H9 (cell line): ENCODE results near the gene RTN4R. TPM values are rescaled to one million over a fixed set of nuclear protein-coding genes. Genes with fewer than 3 reads are reported as not detected.

Source experiments
- DNase-seq: peaks from one replicate; pipeline ENCODE4 v3.0.0-alpha.2; 2017
- H2AFZ ChIP-seq: one replicate; pipeline ENCODE4 v1.6.1; 2013; ENCODE audit warnings: mild to moderate bottlenecking, low read length, control low read depth, moderate library complexity
- H2AK5ac ChIP-seq: 2 replicates; pipeline ENCODE4 v1.6.1; 2013; ENCODE audit warnings: low read length, control low read depth, mixed read lengths; ENCODE audit not compliant: insufficient read length
- H2BK120ac ChIP-seq: one replicate; pipeline ENCODE4 v1.6.1; 2013; ENCODE audit warnings: low read depth, mild to moderate bottlenecking, low read length, control low read depth, inconsistent platforms; ENCODE audit not compliant: poor library complexity, severe bottlenecking
- H2BK12ac ChIP-seq: 2 replicates; pipeline ENCODE4 v1.6.1; 2013; ENCODE audit warnings: low read length, control low read depth, mixed read lengths, low read depth; ENCODE audit not compliant: insufficient read length
- H2BK15ac ChIP-seq: 2 replicates; pipeline ENCODE4 v1.6.1; 2013; ENCODE audit warnings: low read depth, low read length, control low read depth
- H2BK20ac ChIP-seq: one replicate; pipeline ENCODE4 v1.6.1; 2013; ENCODE audit warnings: low read depth, mild to moderate bottlenecking, low read length, control low read depth, inconsistent platforms; ENCODE audit not compliant: poor library complexity, severe bottlenecking
- H2BK5ac ChIP-seq: 2 replicates; pipeline ENCODE4 v1.6.1; 2013; ENCODE audit warnings: low read length, control low read depth, mixed read lengths; ENCODE audit not compliant: insufficient read length
- H3K14ac ChIP-seq: 2 replicates; pipeline ENCODE4 v1.6.1; 2013; ENCODE audit warnings: low read length, control low read depth; ENCODE audit not compliant: insufficient read depth
- H3K18ac ChIP-seq: 2 replicates; pipeline ENCODE4 v1.6.1; 2013; ENCODE audit warnings: low read depth, mild to moderate bottlenecking, mixed read lengths, low read length, control low read depth; ENCODE audit not compliant: insufficient read length
- H3K23ac ChIP-seq: 2 replicates; pipeline ENCODE4 v1.6.1; 2013; ENCODE audit warnings: low read length, control low read depth, mixed read lengths, low read depth; ENCODE audit not compliant: insufficient read length
- H3K23me2 ChIP-seq: 2 replicates; pipeline ENCODE4 v1.6.1; 2013; ENCODE audit warnings: low read depth, mild to moderate bottlenecking, mixed read lengths, low read length, control low read depth; ENCODE audit not compliant: insufficient read length, poor library complexity, severe bottlenecking
- H3K27ac ChIP-seq: 2 replicates; pipeline ENCODE4 v1.5.1; 2013; ENCODE audit warnings: low read length, control low read depth, mixed read lengths, low read depth; ENCODE audit not compliant: insufficient read length
- H3K27me3 ChIP-seq: 2 replicates; pipeline ENCODE4 v1.6.1; 2013; ENCODE audit warnings: low read length, control low read depth, inconsistent platforms; ENCODE audit not compliant: insufficient read depth
- H3K4ac ChIP-seq: 2 replicates; pipeline ENCODE4 v1.6.1; 2013; ENCODE audit warnings: low read depth, mild to moderate bottlenecking, control low read depth, inconsistent platforms, low read length, moderate library complexity
- H3K4me1 ChIP-seq: 2 replicates; pipeline ENCODE4 v1.6.1; 2013; ENCODE audit warnings: low read length, control low read depth, inconsistent platforms; ENCODE audit not compliant: insufficient read depth
- H3K4me2 ChIP-seq: 2 replicates; pipeline ENCODE4 v1.6.1; 2013; ENCODE audit warnings: low read length, control low read depth, mixed read lengths; ENCODE audit not compliant: insufficient read length, insufficient read depth
- H3K56ac ChIP-seq: 2 replicates; pipeline ENCODE4 v1.6.1; 2013; ENCODE audit warnings: low read depth, mild to moderate bottlenecking, mixed read lengths, low read length, control low read depth; ENCODE audit not compliant: insufficient read length
- H3K79me1 ChIP-seq: 2 replicates; pipeline ENCODE4 v1.6.1; 2013; ENCODE audit warnings: low read depth, mild to moderate bottlenecking, moderate library complexity, low read length, control low read depth, inconsistent platforms; ENCODE audit not compliant: insufficient read depth, poor library complexity, severe bottlenecking
- H3K79me2 ChIP-seq: 2 replicates; pipeline ENCODE4 v1.6.1; 2013; ENCODE audit warnings: low read length, control low read depth, inconsistent platforms; ENCODE audit not compliant: insufficient read depth
- H3K9ac ChIP-seq: 2 replicates; pipeline ENCODE4 v1.6.1; 2013; ENCODE audit warnings: low read length, control low read depth, mixed read lengths; ENCODE audit not compliant: insufficient read length; ENCODE audit errors: extremely low read depth
- H3K9me3 ChIP-seq: one replicate; pipeline ENCODE4 v1.6.1; 2013; ENCODE audit warnings: low read depth, low read length, inconsistent platforms; ENCODE audit not compliant: control insufficient read depth
- H3T11ph ChIP-seq: one replicate; pipeline ENCODE4 v1.6.1; 2013; ENCODE audit warnings: mild to moderate bottlenecking, low read length, control low read depth, inconsistent platforms
- H4K20me1 ChIP-seq: one replicate; pipeline ENCODE4 v1.6.1; 2013; ENCODE audit not compliant: control insufficient read depth, insufficient read length, insufficient read depth
- H4K5ac ChIP-seq: 2 replicates; pipeline ENCODE4 v1.6.1; 2013; ENCODE audit warnings: low read depth, mild to moderate bottlenecking, mixed read lengths, low read length, control low read depth; ENCODE audit not compliant: insufficient read length
- H4K8ac ChIP-seq: replicated peaks from 2 replicates; pipeline ENCODE4 v1.6.1; 2013; ENCODE audit warnings: low read length, control low read depth, mixed read lengths, low read depth; ENCODE audit not compliant: insufficient read length
- H4K91ac ChIP-seq: 2 replicates; pipeline ENCODE4 v1.6.1; 2013; ENCODE audit warnings: low read depth, mild to moderate bottlenecking, moderate library complexity, mixed read lengths, low read length, control low read depth; ENCODE audit not compliant: insufficient read length
- H3K27ac Mint-ChIP-seq, 3 experiments: 2 replicates in 2 of 3; 3 replicates in 1 of 3; pipeline ENCODE4 v1.8.0; 2020 to 2021; ENCODE audit warnings: mixed read lengths in 3 of 3, mild to moderate bottlenecking in 1 of 3, moderate library complexity in 1 of 3
- H3K27me3 Mint-ChIP-seq: 2 replicates; pipeline ENCODE4 v1.8.0; 2021; ENCODE audit warnings: low read depth, mild to moderate bottlenecking, moderate library complexity, mixed read lengths
- H3K36me3 Mint-ChIP-seq, 3 experiments: 2 replicates in 2 of 3; 3 replicates in 1 of 3; pipeline ENCODE4 v1.8.0; 2020 to 2021; ENCODE audit warnings: low read depth in 3 of 3, mixed read lengths in 3 of 3; ENCODE audit not compliant: insufficient read depth in 1 of 3
- H3K4me1 Mint-ChIP-seq, 2 experiments: 2 replicates each; pipeline ENCODE4 v1.8.0; 2020; ENCODE audit warnings: mixed read lengths in 2 of 2
- H3K4me3 Mint-ChIP-seq, 2 experiments: 2 replicates in 1 of 2; 3 replicates in 1 of 2; pipeline ENCODE4 v1.8.0; 2020 to 2021; ENCODE audit warnings: mild to moderate bottlenecking in 2 of 2, mixed read lengths in 2 of 2, moderate library complexity in 1 of 2
- H3K9me3 Mint-ChIP-seq, 2 experiments: 2 replicates in 1 of 2; 3 replicates in 1 of 2; pipeline ENCODE4 v1.8.0; 2020; ENCODE audit warnings: mild to moderate bottlenecking in 2 of 2, mixed read lengths in 2 of 2, moderate library complexity in 1 of 2
- CTCF ChIP-seq: fragments of 200-600 bp; sonication (generic); conservative IDR thresholded peaks from 3 replicates; pipeline ENCODE4 v1.8.0; 2021; ENCODE audit warnings: antibody characterized with exemption, mild to moderate bottlenecking
- WGBS: extraction: QIAGEN DNeasy Blood & Tissue Kit; methylation state at CpG from one replicate; pipeline ENCODE4 v1.1.7; 2013; ENCODE audit warnings: missing lambda C conversion rate, low lambda C conversion rate, mixed read lengths; ENCODE audit not compliant: insufficient read length; ENCODE audit errors: extremely low coverage; 5-methylcytosine and 5-hydroxymethylcytosine counted together
- total RNA-seq: library from RNA; stranded (reverse); gene quantifications from 2 replicates; pipeline ENCODE4 v1.2.1, GENCODE V29; 2021

Gene RTN4R
- total RNA-seq, 1 experiment from 2014 or later, result 19.0 TPM

- H2AFZ ChIP-seq, result no peak overlapping the region
- no peak overlapping the region for H4K8ac ChIP-seq
- no peak overlapping the region for H3K4me3 Mint-ChIP-seq
- peaks cover 4% of the 10 kb centered on the region; the same call in 1 of the 2 replicates for H3K4me1 ChIP-seq
- no peaks in the 10 kb centered on the region for H3K27me3 Mint-ChIP-seq
- H3T11ph ChIP-seq, result no peak overlapping the region
- no peak for DNase-seq
- no peak overlapping the region for H2BK15ac ChIP-seq
- H3K9me3 ChIP-seq, result no peaks in the 10 kb centered on the region
- peaks cover 25 to 30% of the 10 kb centered on the region in 2 experiments for H3K4me1 Mint-ChIP-seq
- no peaks in the 10 kb centered on the region for H3K79me1 ChIP-seq
- no peak overlapping the region for H3K4me2 ChIP-seq
- H3K9me3 Mint-ChIP-seq, result no peaks in the 10 kb centered on the region; a peak in 1 of 5 replicates
- peaks cover 2% of the 10 kb centered on the region for H4K20me1 ChIP-seq
- H3K56ac ChIP-seq, result no peak overlapping the region
- no peaks in the 10 kb centered on the region for H3K23me2 ChIP-seq
- H3K27ac ChIP-seq, result no peak overlapping the region
- H3K27me3 ChIP-seq, result no peaks in the 10 kb centered on the region
- H2BK120ac ChIP-seq, result no peak overlapping the region
- H2BK20ac ChIP-seq, result no peak overlapping the region
- no CpG with 5 or more reads among the region's 12 CpGs for WGBS
- no peak overlapping the region for H4K5ac ChIP-seq
- H3K23ac ChIP-seq, result no peak overlapping the region
- no peak overlapping the region for H3K14ac ChIP-seq
- no peak overlapping the region for H3K18ac ChIP-seq
- H3K27ac Mint-ChIP-seq, result no peak overlapping the region
- H3K79me2 ChIP-seq, result no peaks in the 10 kb centered on the region; the same call in 1 of the 2 replicates
- no peak overlapping the region for H2BK5ac ChIP-seq
- no peaks in the 10 kb centered on the region for H3K36me3 Mint-ChIP-seq
- TF ChIP-seq CTCF, result no peak
- no peak overlapping the region for H3K9ac ChIP-seq
- H3K4ac ChIP-seq, result no peak overlapping the region
- no peak overlapping the region for H4K91ac ChIP-seq
- H2BK12ac ChIP-seq, result no peak overlapping the region
- no peak overlapping the region for H2AK5ac ChIP-seq
Observed at GRCh38 chr22:20248461-20248978, 19.6 kb downstream of the RTN4R start.
